ENCODE measurements around the gene TLE7.

GRCh38 chr16:71407731-71408130 is 34.1 kb downstream of the TLE7 start:
- TF ChIP-seq GATA2 (IDR thresholded peaks at IDR 0.05; ENCODE audit: low read depth, low read length) (no peak), GATA3 (IDR thresholded peaks at IDR 0.05; ENCODE audit: low read depth, low read length) (no peak)
